Hypothalamus (tissue), 51 donors: ENCODE measurements around the gene SURF4.

Experiments used
- DNase-seq, 51 donors: peaks; one replicate each; lab custom pipeline; 2025; lab: John Stamatoyannopoulos, UW

The SURF4 gene

DNA sequence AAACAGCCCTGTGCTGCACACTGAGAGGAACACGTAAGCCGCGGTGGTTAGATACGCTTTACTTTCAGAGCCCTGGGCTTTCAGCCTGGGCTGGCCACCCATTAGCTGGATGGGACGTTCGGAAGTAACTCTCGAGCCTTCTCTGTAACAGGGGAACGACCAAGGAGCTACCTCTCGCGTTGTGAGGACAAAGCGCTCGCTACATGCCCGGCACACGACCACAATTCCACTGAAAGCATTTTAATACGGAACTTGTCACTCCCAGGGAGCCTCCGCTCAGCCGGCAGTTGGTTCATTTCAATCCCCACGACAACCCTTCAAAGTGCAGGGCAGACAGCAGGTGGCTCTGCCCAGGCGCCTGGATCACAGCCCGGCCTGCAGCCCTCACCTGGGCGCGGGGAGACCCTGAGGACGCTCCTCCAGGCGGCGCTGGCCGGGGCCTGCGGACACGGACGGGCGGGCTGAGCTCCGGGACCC lies 19.9 kb downstream of the SURF4 start:
- DNase-seq, result no peak

DNA sequence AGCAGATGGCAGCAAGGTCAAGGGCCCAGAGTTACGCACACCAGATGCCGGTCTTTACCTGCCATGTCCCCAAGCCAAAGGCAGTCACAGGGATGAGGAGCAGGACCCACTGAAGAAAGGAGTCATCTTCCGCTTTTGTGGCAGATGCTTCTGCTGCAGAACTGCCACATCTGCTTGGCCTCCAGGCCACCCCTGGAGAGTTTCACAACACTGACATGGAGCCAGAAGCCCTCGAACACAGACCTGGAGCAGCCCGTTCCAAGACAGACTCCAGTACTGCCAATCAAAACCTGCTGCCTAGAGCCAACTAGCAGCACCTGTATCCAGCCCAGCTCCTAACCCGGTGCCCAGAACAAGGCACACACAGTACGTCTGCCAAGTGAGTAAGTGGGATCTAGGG lies 21.1 kb downstream of the SURF4 start:
- no peak for DNase-seq

DNA sequence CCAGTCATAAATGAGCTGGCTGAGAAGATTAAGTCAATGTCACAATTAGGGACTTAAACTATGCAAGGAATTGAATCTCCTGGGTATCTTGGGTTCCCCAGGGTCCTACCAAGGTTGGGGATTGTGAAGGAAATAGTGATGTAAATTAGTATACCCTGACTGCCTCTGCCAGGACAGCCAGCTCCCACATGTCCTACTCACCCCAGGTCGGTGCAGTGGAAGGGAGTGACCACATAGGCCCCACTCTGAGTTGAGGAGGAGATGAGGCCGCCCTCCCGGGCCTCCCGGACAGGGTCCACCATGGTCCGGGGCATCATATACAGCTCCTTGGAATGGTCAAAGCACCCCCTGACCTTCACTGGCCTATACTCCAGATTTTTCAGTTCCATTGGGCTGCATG lies 22.3 kb downstream of the SURF4 start:
- no peak for DNase-seq

DNA sequence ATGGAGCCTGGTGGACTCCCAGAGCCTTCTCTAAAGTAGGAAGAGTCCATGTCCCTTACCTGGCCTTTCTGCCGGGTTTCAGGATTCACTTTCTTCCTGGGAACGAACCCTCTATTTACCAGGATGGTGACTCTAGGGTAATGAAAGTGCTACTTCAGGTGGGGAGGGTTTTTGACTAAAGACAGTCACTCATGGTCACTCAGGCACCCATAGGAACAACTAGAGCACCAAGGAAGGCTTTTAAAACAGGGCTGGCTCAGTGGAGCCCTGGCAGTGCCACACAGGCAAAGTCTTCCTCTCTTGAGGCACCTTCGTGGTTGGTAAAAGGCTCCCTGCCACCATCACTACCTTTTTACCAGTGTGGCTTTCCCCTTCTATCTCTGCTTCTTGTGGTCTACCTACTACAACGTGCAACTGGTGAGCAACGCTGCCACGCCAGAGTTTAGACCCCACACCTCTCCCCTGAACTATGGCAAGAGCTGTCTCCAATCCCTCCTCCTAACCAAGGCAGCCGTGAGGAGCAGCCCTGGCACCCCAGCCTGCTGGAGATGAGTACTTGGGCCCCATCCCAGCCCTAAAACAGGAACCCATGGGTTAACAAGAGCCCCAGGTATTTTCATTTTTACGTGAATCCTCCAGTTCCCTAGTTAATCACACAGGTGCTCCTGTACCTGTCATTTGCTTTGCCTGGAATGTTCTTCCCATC lies 23.1 kb downstream of the SURF4 start:
- DNase-seq, result no peak

- DNase-seq, result peak in 4 of 51 donors; percentile 5 to 26 (median 12)
Measured at GRCh38 chr9:133351908-133352634, 23.8 kb downstream of the SURF4 start.

- no peak for DNase-seq
Measured at GRCh38 chr9:133351526-133351907, 24.3 kb downstream of the SURF4 start.

- no peak for DNase-seq
Measured at GRCh38 chr9:133349965-133350616, 25.8 kb downstream of the SURF4 start.

- no peak for DNase-seq
Measured at GRCh38 chr9:133348718-133349573, 26.9 kb downstream of the SURF4 start.

DNA sequence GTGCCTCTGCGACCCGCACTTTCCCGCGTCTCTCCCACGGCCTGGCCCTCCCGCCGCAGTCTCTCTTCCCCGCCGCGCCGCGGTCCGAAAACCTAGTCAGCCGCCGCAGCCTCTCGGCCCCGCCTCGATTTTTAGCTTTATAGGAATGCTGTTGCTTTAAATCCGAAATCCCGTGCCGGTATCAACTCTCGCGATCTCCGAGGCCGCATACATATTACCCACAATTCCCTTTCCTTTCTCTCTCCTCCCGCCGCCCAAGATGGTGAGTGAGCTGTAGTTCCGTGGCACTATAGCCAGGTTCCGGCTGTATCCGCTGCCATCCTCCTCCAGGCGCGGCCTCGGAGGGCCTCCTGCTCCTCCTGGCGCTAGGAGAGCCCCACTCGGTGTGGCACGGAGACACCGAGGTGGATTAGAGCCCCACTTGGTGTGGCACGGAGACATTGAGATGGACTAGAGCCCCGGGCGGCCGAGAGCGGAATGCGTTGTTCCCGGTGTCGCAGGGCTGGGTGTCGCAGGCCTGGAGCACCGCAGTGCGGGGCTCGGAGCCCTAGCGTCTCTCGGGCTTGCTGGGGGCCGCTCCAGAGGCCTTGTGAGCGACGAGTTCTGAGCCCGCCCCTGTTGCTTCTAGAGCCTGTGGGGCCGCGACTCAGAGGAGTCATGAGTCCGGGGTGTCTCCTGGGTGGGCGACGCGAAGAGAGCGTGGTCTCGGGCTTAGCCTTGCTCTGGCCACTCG lies 27.7 kb downstream of the SURF4 start, which contains the start of the genes MED22 and RPL7A:
Gene MED22, minus strand, starts transcription at position 147 of the 733 bp plus-strand sequence. CDS start 1,469 bp downstream, outside the sequence.
Gene RPL7A, plus strand, starts transcription at position 234 of the 733 bp plus-strand sequence. Its CDS starts 26 bp downstream, at position 260.
- peak; percentile 41 to 95 (median 78) for DNase-seq

DNA sequence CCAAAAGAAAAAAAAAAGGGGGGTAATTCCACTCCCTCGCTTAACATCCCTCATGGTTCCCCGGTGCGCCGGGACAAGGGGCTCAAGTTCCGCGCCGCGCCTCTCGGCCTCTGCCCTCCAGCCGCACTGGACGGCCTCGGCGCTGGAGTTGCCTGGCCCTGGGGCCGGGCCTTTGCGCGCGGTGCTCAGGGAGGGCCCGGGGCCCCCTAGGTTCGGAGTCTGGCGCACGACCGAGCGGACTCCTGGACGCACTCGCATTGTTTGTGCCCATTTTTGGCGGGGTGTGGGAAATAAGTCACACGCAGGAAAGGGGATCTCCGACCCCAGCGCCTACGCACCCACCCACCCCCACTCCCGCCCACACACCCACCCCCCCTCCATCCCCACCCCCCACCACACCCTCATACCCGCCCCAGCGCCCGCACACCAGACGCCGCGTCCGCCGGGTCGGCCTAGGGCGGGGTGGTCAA lies 28.3 kb downstream of the SURF4 start:
- DNase-seq, result peak in 11 of 51 donors; percentile 43 to 65 (median 52)

DNA sequence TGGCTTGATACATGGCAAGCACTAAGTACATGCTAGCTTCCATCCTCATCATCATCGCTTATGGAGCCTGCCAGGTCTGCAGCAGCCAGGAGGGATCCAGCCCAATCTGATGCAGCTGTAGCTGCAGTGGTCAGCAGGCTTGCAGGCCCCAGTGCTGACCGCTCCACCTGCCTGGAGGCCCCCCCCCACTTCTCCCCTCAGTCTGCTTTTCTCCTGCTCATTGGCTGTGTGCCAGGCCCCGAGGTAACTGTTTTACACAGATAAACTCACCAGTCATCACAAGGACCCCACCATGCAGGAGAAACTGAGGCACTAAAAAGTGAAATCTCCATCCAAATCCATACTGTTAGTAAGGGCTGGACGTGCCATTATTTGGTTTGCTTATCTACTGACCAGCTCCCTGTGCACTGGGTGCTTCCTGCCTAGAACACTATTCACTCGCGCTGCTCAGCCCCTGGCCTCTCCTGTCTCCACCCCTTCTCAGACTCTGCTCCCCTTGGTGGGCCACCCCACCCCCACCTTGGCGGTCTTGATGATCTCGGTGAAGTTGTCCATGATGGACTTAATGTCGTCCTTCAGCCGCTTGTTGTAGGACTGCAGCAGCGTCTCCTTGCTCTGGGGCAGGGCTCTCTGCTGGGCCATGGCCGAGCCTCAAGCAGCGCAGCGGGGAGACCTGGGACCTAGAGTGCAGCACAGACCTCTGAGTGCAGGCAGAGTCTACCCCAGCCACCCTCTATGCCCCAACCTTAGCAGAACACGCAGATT lies 29.7 kb downstream of the SURF4 start:
- DNase-seq, result no peak

- DNase-seq, result no peak
Measured at GRCh38 chr9:133345596-133345995, 30.3 kb downstream of the SURF4 start.

DNA sequence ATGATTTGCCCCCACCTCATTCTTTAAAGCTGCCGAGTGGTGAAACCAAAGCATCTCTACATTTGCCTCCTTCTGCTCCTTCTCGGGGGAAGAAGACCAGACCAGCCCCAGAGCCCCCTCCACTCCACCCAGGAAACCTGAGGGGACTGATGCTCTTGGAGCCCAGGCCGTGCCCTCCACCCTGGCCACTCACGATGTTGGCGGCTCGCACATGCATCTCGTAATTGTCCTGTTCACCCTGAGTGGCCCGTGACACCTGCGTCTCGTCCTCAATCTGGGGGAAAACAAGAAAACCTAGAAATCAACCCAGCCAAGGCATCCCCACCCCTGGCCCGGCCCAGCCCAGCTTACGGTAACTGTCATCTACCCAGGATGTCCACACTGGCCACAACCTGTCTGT lies 30.9 kb downstream of the SURF4 start:
- no peak for DNase-seq

DNA sequence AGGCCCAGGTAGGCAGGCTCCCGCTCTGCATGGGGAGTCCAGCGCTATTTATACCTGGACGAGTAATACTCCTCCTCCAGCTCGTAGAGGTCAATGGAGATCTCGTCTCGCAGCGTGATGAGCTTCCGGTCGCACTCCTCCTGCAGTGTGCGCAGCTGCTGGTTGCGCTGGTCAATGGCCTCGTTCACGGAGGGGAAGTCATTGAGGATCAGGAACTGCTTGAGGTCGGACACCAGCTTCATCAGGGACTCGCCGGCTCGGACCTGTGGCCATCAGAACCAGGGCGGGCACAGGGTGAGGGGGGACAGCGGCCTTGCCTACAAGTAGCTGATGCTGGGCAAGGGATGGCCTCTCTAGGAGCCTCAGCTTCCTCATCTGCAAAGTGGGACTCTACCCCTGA lies 31.8 kb downstream of the SURF4 start:
- no peak for DNase-seq

DNA sequence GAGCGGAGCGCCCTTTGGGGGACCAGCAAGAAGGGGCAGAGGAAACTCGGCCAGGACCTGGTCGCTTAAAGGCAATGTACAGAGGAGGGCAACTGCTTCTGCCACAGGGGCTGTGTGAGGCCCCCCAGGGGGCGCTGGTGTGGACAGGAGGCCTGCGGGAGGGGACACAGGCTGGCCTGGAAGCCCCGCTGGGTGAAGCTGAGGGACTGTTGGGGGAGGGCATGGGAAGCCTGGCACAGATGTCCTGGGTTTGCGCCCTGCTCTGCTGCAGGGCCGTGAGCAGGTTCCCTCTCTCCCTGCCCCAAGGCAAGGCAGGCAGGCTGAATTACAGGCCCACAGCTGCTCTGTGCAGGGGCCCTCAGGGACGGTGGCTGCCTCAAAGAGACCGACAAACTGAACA lies 33.3 kb downstream of the SURF4 start:
- DNase-seq, result no peak

DNA sequence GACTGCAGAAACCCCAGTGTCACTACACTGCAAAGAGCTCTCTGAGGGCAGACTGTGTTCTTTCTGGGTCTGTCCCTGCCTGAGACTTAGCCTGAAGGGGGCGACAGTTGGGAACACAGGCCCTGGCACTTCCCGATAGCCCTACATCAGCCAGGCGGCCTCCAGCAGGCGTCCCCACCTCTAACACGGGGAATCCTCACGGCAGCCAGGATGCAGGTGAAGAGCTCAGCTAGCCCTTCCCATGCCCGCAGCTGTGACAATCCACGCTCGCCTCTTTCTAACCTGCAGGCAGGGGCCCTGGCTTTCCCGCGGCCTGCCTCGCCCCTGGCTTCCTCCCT lies 33.8 kb downstream of the SURF4 start:
- no peak for DNase-seq

DNA sequence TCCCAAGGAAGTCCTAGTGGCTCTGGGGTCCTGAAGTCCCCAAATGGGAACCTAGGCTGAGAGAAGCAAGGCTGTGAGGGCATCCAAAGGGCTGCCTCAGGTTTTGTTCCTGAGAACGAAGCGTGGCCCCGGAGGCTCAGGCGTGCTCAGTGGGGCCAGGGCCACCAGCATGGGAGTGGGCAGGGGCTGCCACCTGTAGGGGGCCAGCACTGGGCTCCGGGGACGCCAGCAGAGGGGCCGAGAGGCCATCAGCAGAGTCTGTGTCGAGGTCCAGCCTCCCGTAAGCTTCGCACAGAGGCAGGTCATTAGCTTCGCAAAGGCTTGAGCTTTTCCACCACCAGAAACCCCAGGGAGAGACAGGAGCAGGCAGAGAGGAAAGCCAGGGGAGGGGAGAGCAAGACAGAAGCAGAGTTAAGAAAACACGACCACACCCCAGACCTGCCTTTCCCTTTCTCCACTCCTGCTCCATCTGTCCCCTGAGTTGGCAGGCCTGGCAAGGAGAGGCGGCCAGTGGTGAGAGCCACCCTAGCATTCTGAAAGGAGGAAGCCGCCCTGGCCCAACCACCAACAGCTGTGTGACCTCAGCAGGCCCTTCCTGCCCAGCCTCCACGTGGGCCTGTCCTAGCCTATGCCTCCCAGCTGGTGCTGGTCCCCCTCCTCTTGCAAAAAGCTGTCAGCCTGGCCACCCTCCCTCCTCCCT lies 34.3 kb downstream of the SURF4 start:
- peak in 21 of 51 donors; percentile 8 to 50 (median 27) for DNase-seq

GRCh38 chr9:133340916-133341315 lies 34.9 kb downstream of the SURF4 start:
- no peak for DNase-seq
